RKO (cell line): ENCODE data around the gene DLX3.

Source experiments
- DNase-seq: peaks from one replicate; pipeline ENCODE4 v3.0.0-alpha.2; 2016; ENCODE audit warnings: low spot score

DLX3 gene

GRCh38 chr17:49957350-49957749 lies 37.7 kb downstream of the DLX3 start:
- DNase-seq, result no peak

DNA sequence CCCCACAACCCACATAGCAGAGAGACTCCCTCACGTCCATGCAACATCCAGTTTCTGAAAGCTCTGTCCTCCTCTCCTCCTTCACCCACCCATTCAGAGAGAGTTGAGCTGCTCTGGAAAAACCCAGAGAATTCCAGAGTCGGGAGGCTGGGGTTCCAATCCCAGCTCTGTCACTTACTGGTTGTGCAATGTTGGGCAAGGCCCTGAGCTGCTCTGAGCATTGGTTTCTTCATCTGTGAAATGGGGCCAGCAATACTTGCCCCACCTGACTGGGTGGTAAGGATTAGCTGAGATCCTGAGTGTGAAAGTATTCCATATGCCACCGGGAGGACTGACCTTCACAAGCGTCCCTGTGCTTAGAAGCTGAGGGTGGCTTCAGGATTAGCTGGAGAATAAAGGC lies 38.2 kb downstream of the DLX3 start:
- no peak for DNase-seq

DNA sequence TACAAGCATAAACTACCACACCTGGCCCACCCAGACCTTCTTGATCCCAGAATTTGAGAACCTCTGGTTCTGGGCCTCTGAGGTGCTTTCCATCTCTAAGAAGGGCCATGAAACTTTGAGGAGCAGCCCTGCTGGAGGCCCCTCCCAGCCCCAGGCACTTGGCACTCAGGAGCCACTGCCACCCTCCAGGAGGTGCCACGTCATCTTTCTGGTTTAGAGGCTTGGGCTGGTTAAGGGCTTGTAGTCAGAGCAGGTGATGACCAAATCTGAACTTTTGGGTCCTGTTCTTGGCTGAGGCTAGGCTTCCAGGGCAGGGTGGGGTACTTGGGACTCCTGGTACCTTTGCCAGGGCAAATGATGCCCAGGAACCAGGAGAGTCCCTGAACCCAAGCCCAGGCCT lies 39.9 kb downstream of the DLX3 start:
- DNase-seq, result no peak

GRCh38 chr17:49952912-49953497 lies 42.0 kb downstream of the DLX3 start:
- no peak for DNase-seq

- peak; percentile 47 for DNase-seq
Measured at GRCh38 chr17:49952209-49952911, 42.7 kb downstream of the DLX3 start.

GRCh38 chr17:49951362-49952082 lies 43.5 kb downstream of the DLX3 start:
- no peak for DNase-seq

- DNase-seq, result no peak
Measured at GRCh38 chr17:49949634-49950033, 45.4 kb downstream of the DLX3 start.

- DNase-seq, result no peak
Measured at GRCh38 chr17:49946964-49947584, 48.0 kb downstream of the DLX3 start.

DNA sequence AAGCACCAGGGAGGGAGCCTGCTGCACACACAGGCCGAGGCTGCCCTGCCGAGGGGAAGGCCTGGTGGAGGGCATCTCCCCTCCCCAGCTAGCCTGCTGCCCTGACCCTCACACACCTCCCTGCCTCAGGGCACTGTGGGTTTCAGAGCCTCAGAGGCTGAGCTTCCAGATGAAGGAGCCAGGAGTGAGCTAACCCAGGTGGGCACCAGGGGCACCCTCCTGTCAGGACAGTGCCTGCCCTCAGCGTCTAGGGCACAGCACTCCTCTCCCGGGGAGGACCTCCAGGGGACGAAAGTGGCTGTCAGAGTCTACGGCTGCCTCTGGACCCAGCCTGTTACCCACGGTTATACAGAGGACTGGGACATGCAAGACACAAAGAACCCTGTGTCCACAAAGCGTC lies 48.8 kb downstream of the DLX3 start:
- no peak for DNase-seq

DNA sequence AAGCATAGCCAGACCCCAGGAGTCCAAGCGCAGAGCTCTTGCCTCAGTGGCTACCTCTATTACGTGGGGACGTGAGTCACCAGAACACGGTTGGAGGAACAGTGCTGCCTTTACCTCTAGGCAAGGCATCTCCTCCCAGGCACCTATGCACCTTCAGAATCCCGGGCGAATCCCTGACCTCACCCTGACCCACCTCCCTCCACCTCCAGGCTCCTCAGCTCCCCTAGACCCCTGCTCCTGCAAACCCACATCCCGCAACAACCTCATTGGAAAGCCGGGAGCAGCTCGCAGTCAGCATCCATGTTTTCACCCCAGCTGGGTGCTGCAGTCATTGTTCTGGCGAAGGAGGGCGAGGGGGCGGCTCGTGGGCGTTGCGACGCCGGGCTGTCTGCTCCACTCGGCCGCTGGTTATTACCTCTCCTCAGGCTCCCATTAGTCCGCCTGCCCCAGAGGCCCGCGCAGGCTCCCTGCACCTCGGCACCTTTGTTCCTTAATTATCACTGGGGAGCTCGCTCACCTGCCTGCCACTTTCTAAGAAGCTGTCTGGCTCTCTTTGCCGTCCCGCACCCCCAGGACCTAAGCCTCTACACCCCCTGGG lies 50.7 kb downstream of the DLX3 start:
- no peak for DNase-seq

DNA sequence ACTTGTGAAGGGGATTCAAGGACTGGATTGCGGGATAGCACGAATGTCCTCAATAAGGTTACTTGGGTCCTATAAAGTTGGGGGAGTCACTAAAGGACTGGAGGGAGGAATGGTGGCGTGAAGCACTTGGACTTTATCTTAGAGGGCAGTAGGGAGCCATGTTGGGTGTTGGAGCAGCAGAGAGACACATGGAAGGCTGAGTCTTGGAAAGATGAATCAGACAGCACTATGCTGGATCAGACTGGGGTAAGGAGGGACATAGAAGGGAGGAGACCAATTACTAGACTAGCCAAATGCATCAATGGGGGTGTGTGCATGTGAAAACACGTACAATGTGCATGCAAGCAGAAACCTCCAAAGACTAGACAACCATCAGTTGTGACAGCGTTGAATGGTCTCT lies 52.1 kb downstream of the DLX3 start:
- DNase-seq, result no peak

- no peak for DNase-seq
Measured at GRCh38 chr17:49941427-49941826, 53.6 kb downstream of the DLX3 start.
